K562 (cell line): Measurements from ENCODE around the gene ALAS2. TPM values are rescaled to one million over a fixed set of nuclear protein-coding genes. Genes with fewer than 3 reads are reported as not detected.
A peak's percentile ranks its signal among the peaks of the same experiment; 100 is the strongest.

Experiments
- ESRRB ChIP-seq: fragments of 250-450 bp; sonication (Bioruptor Pico); IDR thresholded peaks from 2 replicates; pipeline ENCODE4 v1.5.0; 2020; ENCODE audit warnings: mild to moderate bottlenecking, moderate library complexity, borderline replicate concordance
- FUS ChIP-seq: fragments of 200-400 bp; formaldehyde crosslinking; optimal IDR thresholded peaks from 2 replicates; pipeline ENCODE3; 2017; ENCODE audit warnings: low read depth, low read length
- GABPA ChIP-seq: fragments of 200-800 bp; sonication (Bioruptor generic); conservative IDR thresholded peaks from 2 replicates; pipeline ENCODE4 v1.6.1; 2016; ENCODE audit warnings: low read depth, missing genetic modification characterization, missing compliant biosample characterization
- HOXB6 ChIP-seq: fragments of 250-450 bp; sonication (Bioruptor Pico); IDR thresholded peaks from 2 replicates; pipeline ENCODE4 v1.5.1; 2022; ENCODE audit warnings: mild to moderate bottlenecking, borderline replicate concordance
- MEF2A ChIP-seq: IDR thresholded peaks from 2 replicates; pipeline ENCODE4 v1.6.1; 2011; ENCODE audit warnings: low read depth, mild to moderate bottlenecking, low read length, moderate library complexity; ENCODE audit not compliant: control insufficient read depth
- POLR2B ChIP-seq: fragments of 450-650 bp; IDR thresholded peaks from 2 replicates; pipeline ENCODE4 v1.6.1; 2018; ENCODE audit warnings: low read depth; ENCODE audit not compliant: partially characterized antibody
- PRPF4 ChIP-seq: fragments of 200-400 bp; formaldehyde crosslinking; IDR thresholded peaks from one replicate; pipeline ENCODE4 v1.6.1; 2017; ENCODE audit warnings: low read length, low read depth, mild to moderate bottlenecking; ENCODE audit not compliant: insufficient read depth, poor library complexity, severe bottlenecking
- RBFOX2 ChIP-seq: fragments of 200-400 bp; formaldehyde crosslinking; IDR thresholded peaks from 2 replicates; pipeline ENCODE4 v1.6.1; 2017; ENCODE audit warnings: low read depth, mild to moderate bottlenecking, low read length, moderate library complexity
- RFX5 ChIP-seq: IDR thresholded peaks from 2 replicates; pipeline ENCODE4 v1.6.1; 2011; ENCODE audit warnings: low read depth, mild to moderate bottlenecking, improper control_type of control experiment, low read length
- SMARCA4 ChIP-seq: fragments of 450-650 bp; IDR thresholded peaks from 2 replicates; pipeline ENCODE4 v1.6.1; 2016
- SMC3 ChIP-seq: conservative IDR thresholded peaks from 2 replicates; pipeline ENCODE4 v1.6.1; 2011; ENCODE audit warnings: low read depth, low read length, improper control_type of control experiment; ENCODE audit not compliant: insufficient read depth
- SNIP1 ChIP-seq: fragments of 450-650 bp; IDR thresholded peaks from 2 replicates; pipeline ENCODE4 v1.7.1; 2017; ENCODE audit warnings: low read depth, mild to moderate bottlenecking
- TEAD2 ChIP-seq: fragments of 450-650 bp; IDR thresholded peaks from 2 replicates; pipeline ENCODE4 v1.6.1; 2016; ENCODE audit warnings: missing genetic modification characterization, control low read depth, missing compliant biosample characterization
- ZNF134 ChIP-seq: fragments of 250-450 bp; sonication (Bioruptor Pico); conservative IDR thresholded peaks from 2 replicates; pipeline ENCODE4 v1.4.0; 2020
- ZNF586 ChIP-seq: fragments of 450-650 bp; formaldehyde crosslinking; conservative IDR thresholded peaks from 2 replicates; pipeline ENCODE4 v1.4.0; 2020; ENCODE audit warnings: mild to moderate bottlenecking, moderate library complexity
- polyA plus RNA-seq, 8 experiments: library from polyadenylated mRNA; depleted of rRNA in 4 of 8; stranded (reverse) in 5 of 8; unstranded in 3 of 8; fragments of >200 nt; fragmentation: Nextera tagmentation in 2 of 8; fragmentation: Illumina TruSeq in 1 of 8; extraction: Ambion mirVana in 2 of 8; extraction: Trizol in 1 of 8; gene quantifications; 2 replicates each; pipeline versions ENCODE4 v1.2.1 to v1.2.3, GENCODE V29; 2011 to 2014; ENCODE audit warnings: inconsistent platforms in 1 of 8, missing spikeins in 1 of 8
- total RNA-seq, 7 experiments: library from RNA; depleted of rRNA in 6 of 7; stranded (reverse); fragments of >200 nt in 6 of 7; fragmentation: Illumina TruSeq in 2 of 7; extraction: Trizol in 2 of 7; gene quantifications; 2 replicates each; pipeline versions ENCODE4 v1.2.1 to v1.2.3, GENCODE V29; 2011 to 2021; ENCODE audit warnings: low replicate concordance in 1 of 7
- TF ChIP-seq, protein P1 (sequence below): fragments of 250-450 bp; sonication (Bioruptor Pico); IDR thresholded peaks from 2 replicates; pipeline ENCODE4 v1.5.0; 2021
- TF ChIP-seq, protein P2 (sequence below), 2 experiments: fragments of 250-450 bp in 1 of 2; fragments of 450-650 bp in 1 of 2; sonication (Bioruptor Pico) in 1 of 2; IDR thresholded peaks; 2 replicates each; pipeline versions ENCODE4 v1.6.1 to v1.8.0; 2016 to 2021; ENCODE audit warnings: mild to moderate bottlenecking in 2 of 2, moderate library complexity in 2 of 2, missing compliant biosample characterization in 1 of 2, missing genetic modification characterization in 1 of 2
- TF ChIP-seq, protein P3 (sequence below): sonication (generic); formaldehyde crosslinking; IDR thresholded peaks from 2 replicates; pipeline ENCODE4 v1.8.0; 2023; ENCODE audit warnings: mild to moderate bottlenecking, missing genetic modification reagents
- TF ChIP-seq, protein P4 (sequence below): fragments of 450-650 bp; formaldehyde crosslinking; conservative IDR thresholded peaks from 2 replicates; pipeline ENCODE4 v1.4.0; 2022; ENCODE audit warnings: mild to moderate bottlenecking, missing genetic modification characterization
- TF ChIP-seq, protein P5 (sequence below): sonication (generic); formaldehyde crosslinking; IDR thresholded peaks from 2 replicates; pipeline ENCODE4 v1.9.0; 2022; ENCODE audit warnings: mild to moderate bottlenecking, missing genetic modification reagents
- TF ChIP-seq, protein P6 (sequence below): fragments of 450-650 bp; IDR thresholded peaks from 2 replicates; pipeline ENCODE4 v1.6.1; 2016; ENCODE audit warnings: antibody characterized with exemption

Gene ALAS2
- total and polyA plus RNA-seq, 9 of the 15 experiments (the other 6 are each of a cell fraction or from before 2014, with no cell fraction given), result 14.6 to 101 (median 33.4) TPM

DNA sequence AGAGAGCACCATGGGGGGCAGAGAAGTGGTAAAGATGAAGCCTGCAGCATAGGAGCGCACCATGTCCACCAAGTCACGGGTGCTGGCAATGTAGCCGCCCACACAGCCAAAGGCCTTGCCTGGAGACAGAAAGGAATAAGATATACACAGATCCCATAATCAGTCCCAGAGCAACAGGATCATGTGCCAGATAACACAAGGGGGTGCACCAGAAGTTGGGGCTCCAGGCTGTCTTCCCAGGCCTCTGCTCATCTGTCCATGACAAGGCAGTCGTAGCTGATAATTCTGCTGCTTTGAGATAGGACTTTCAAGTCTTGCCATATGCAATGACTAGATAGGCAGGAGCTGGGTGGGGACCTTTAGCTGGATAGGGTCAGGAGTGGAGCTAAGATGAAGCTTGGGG, 15.9 kb downstream of the ALAS2 start (continued):
- TF ChIP-seq, protein P1, sequence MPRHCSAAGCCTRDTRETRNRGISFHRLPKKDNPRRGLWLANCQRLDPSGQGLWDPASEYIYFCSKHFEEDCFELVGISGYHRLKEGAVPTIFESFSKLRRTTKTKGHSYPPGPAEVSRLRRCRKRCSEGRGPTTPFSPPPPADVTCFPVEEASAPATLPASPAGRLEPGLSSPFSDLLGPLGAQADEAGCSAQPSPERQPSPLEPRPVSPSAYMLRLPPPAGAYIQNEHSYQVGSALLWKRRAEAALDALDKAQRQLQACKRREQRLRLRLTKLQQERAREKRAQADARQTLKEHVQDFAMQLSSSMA (CRISPR knock-in tag), result no peak
- TF ChIP-seq RBFOX2, result no peak
- no peak for TF ChIP-seq SNIP1
- TF ChIP-seq TEAD2, result no peak
- TF ChIP-seq, protein P2, sequence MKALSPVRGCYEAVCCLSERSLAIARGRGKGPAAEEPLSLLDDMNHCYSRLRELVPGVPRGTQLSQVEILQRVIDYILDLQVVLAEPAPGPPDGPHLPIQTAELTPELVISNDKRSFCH (CRISPR knock-in tag; IDR thresholded peaks at IDR 0.05), result no peak
- TF ChIP-seq, protein P2 (tag; IDR thresholded peaks at IDR 0.05), result no peak
- no peak for TF ChIP-seq PRPF4
- TF ChIP-seq ZNF586 (CRISPR knock-in tag), result no peak
- TF ChIP-seq FUS, result no peak
- TF ChIP-seq, protein P3, sequence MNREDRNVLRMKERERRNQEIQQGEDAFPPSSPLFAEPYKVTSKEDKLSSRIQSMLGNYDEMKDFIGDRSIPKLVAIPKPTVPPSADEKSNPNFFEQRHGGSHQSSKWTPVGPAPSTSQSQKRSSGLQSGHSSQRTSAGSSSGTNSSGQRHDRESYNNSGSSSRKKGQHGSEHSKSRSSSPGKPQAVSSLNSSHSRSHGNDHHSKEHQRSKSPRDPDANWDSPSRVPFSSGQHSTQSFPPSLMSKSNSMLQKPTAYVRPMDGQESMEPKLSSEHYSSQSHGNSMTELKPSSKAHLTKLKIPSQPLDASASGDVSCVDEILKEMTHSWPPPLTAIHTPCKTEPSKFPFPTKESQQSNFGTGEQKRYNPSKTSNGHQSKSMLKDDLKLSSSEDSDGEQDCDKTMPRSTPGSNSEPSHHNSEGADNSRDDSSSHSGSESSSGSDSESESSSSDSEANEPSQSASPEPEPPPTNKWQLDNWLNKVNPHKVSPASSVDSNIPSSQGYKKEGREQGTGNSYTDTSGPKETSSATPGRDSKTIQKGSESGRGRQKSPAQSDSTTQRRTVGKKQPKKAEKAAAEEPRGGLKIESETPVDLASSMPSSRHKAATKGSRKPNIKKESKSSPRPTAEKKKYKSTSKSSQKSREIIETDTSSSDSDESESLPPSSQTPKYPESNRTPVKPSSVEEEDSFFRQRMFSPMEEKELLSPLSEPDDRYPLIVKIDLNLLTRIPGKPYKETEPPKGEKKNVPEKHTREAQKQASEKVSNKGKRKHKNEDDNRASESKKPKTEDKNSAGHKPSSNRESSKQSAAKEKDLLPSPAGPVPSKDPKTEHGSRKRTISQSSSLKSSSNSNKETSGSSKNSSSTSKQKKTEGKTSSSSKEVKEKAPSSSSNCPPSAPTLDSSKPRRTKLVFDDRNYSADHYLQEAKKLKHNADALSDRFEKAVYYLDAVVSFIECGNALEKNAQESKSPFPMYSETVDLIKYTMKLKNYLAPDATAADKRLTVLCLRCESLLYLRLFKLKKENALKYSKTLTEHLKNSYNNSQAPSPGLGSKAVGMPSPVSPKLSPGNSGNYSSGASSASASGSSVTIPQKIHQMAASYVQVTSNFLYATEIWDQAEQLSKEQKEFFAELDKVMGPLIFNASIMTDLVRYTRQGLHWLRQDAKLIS, result no peak
- no peak for TF ChIP-seq HOXB6
- TF ChIP-seq RFX5, result no peak
- TF ChIP-seq, protein P4, sequence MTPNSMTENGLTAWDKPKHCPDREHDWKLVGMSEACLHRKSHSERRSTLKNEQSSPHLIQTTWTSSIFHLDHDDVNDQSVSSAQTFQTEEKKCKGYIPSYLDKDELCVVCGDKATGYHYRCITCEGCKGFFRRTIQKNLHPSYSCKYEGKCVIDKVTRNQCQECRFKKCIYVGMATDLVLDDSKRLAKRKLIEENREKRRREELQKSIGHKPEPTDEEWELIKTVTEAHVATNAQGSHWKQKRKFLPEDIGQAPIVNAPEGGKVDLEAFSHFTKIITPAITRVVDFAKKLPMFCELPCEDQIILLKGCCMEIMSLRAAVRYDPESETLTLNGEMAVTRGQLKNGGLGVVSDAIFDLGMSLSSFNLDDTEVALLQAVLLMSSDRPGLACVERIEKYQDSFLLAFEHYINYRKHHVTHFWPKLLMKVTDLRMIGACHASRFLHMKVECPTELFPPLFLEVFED (CRISPR knock-in tag), result no peak
- no peak for TF ChIP-seq SMC3
- peak; percentile 93 for TF ChIP-seq SMARCA4
- TF ChIP-seq GABPA (tag), result no peak
- TF ChIP-seq ZNF134 (CRISPR knock-in tag), result no peak
- TF ChIP-seq MEF2A, result 0 out of 2 replicates have a peak, but pooled peaks have one; percentile 36
- TF ChIP-seq, protein P5, sequence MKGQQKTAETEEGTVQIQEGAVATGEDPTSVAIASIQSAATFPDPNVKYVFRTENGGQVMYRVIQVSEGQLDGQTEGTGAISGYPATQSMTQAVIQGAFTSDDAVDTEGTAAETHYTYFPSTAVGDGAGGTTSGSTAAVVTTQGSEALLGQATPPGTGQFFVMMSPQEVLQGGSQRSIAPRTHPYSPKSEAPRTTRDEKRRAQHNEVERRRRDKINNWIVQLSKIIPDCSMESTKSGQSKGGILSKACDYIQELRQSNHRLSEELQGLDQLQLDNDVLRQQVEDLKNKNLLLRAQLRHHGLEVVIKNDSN (CRISPR knock-in tag), result no peak
- TF ChIP-seq, protein P6, sequence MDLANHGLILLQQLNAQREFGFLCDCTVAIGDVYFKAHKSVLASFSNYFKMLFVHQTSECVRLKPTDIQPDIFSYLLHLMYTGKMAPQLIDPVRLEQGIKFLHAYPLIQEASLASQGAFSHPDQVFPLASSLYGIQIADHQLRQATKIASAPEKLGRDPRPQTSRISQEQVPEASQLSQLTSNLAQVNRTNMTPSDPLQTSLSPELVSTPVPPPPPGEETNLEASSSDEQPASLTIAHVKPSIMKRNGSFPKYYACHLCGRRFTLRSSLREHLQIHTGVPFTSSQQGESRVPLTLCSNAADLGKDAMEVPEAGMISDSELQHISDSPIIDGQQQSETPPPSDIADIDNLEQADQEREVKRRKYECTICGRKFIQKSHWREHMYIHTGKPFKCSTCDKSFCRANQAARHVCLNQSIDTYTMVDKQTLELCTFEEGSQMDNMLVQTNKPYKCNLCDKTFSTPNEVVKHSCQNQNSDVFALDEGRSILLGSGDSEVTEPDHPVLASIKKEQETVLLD, result peak; percentile 42; the same call in 1 of the 2 replicates
- TF ChIP-seq ESRRB, result no peak
- no peak for TF ChIP-seq POLR2B
